HG02973 (cell line): ENCODE data around the gene ABR.

Experiments
- ATAC-seq: cut with Tn5 transposase; IDR thresholded peaks from one replicate; pipeline ENCODE4 v1.9.1; 2021; ENCODE audit warnings: moderate library complexity; ENCODE audit not compliant: unreplicated experiment

Gene ABR

GRCh38 chr17:1179818-1180742 lies at the start of gene ABR:
TSS of gene ABR (minus strand) at chr17:1179981. CDS start at chr17:1179727, 254 bp downstream.
- no peak for ATAC-seq

GRCh38 chr17:1229349-1229899 lies 49.6 kb upstream of the ABR start:
- no peak for ATAC-seq

GRCh38 chr17:1228781-1229348 lies 49.1 kb upstream of the ABR start:
- no peak for ATAC-seq

- no peak for ATAC-seq
These were observed 48.4 kb upstream of the ABR start for GRCh38 chr17:1227917-1228780.

- no peak for ATAC-seq
These were observed 47.6 kb upstream of the ABR start for GRCh38 chr17:1227365-1227764.

- ATAC-seq, result no peak
These were observed 46.5 kb upstream of the ABR start for GRCh38 chr17:1226308-1226707.

GRCh38 chr17:1224330-1224729 lies 44.5 kb upstream of the ABR start:
- ATAC-seq, result no peak

GRCh38 chr17:1223662-1224061 lies 43.9 kb upstream of the ABR start:
- ATAC-seq, result no peak

- no peak for ATAC-seq
These were observed 42.5 kb upstream of the ABR start for GRCh38 chr17:1222321-1222720.

- ATAC-seq, result no peak
These were observed 41.4 kb upstream of the ABR start for GRCh38 chr17:1221209-1221608.

- no peak for ATAC-seq
These were observed 40.6 kb upstream of the ABR start for GRCh38 chr17:1220346-1220745.

GRCh38 chr17:1217089-1217385 lies 37.3 kb upstream of the ABR start:
- ATAC-seq, result no peak

- no peak for ATAC-seq
These were observed 36.7 kb upstream of the ABR start for GRCh38 chr17:1216217-1217088.

- no peak for ATAC-seq
These were observed 33.2 kb upstream of the ABR start for GRCh38 chr17:1212946-1213345.

- no peak for ATAC-seq
These were observed 31.5 kb upstream of the ABR start for GRCh38 chr17:1211287-1211686.

- ATAC-seq, result no peak
These were observed 29.2 kb upstream of the ABR start for GRCh38 chr17:1208966-1209365.

- ATAC-seq, result no peak
These were observed 26.4 kb upstream of the ABR start for GRCh38 chr17:1206026-1206777.

- ATAC-seq, result no peak
These were observed 24.1 kb upstream of the ABR start for GRCh38 chr17:1203967-1204291.

- no peak for ATAC-seq
These were observed 23.6 kb upstream of the ABR start for GRCh38 chr17:1203111-1203966.
